ENCODE measurements around the gene TTBK2. TPM values are rescaled to one million over a fixed set of nuclear protein-coding genes. Genes with fewer than 3 reads are reported as not detected.

Gene TTBK2
- total and polyA plus RNA-seq, 8 donors, result 12.4 to 15.8 (median 13.8) TPM

DNA sequence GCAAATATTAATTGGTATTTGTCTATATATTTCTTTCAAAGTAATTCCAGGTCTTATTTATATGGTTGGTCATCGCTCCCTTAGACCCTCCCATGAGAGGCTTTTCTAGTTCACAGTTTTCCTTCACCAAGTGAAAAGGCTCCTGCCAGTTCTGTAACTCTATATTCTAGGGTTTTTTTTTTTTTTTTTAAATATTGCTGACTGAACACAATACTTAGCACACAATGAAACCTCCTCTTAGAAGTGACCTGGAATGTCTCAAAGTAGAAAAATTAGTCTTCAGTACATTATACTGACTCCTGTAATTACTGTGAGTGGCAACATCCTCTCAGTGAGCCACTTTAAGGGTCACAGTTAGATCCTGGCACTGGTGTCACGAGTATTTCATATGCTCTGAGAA is 135.0 kb downstream of the TTBK2 start:
- Histone ChIP-seq H3K4me3 (no peak overlapping the region), H3K27me3 (no peaks in the 10 kb centered on the region), H3K27ac (no peak overlapping the region), H3K4me1 (no peaks in the 10 kb centered on the region), H3K9me3 (no peaks in the 10 kb centered on the region), H3K36me3 (peaks cover 0 to 18% of the 10 kb centered on the region in 2 donors)
- ATAC-seq (no peak), DNase-seq (no peak)
- intact Hi-C loops (cut with DNase I), result no loop called here
- TF ChIP-seq, protein P1, sequence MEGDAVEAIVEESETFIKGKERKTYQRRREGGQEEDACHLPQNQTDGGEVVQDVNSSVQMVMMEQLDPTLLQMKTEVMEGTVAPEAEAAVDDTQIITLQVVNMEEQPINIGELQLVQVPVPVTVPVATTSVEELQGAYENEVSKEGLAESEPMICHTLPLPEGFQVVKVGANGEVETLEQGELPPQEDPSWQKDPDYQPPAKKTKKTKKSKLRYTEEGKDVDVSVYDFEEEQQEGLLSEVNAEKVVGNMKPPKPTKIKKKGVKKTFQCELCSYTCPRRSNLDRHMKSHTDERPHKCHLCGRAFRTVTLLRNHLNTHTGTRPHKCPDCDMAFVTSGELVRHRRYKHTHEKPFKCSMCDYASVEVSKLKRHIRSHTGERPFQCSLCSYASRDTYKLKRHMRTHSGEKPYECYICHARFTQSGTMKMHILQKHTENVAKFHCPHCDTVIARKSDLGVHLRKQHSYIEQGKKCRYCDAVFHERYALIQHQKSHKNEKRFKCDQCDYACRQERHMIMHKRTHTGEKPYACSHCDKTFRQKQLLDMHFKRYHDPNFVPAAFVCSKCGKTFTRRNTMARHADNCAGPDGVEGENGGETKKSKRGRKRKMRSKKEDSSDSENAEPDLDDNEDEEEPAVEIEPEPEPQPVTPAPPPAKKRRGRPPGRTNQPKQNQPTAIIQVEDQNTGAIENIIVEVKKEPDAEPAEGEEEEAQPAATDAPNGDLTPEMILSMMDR (IDR thresholded peaks at IDR 0.05), result no peak

DNA sequence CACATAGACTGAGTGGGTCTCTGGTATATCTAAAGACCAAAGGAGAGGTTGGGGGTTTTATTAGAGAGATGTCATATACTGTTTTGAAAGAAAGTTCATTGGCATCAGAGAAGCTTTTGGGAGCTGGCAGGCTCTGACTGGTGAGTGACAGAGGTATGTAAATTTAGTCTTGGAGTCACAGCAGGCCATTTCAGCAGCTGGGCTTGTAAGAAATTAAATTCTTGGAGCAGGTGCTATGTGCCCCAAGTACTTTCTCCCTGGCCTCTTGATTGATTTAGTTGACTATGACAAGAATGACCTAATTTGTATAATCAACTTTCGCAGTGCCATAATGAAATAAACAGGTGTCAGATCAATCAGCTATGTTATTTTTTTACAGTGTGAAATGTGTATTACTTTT is 135.9 kb downstream of the TTBK2 start:
- TF ChIP-seq, protein P1 (IDR thresholded peaks at IDR 0.05), result no peak
- ATAC-seq, result no peak

DNA sequence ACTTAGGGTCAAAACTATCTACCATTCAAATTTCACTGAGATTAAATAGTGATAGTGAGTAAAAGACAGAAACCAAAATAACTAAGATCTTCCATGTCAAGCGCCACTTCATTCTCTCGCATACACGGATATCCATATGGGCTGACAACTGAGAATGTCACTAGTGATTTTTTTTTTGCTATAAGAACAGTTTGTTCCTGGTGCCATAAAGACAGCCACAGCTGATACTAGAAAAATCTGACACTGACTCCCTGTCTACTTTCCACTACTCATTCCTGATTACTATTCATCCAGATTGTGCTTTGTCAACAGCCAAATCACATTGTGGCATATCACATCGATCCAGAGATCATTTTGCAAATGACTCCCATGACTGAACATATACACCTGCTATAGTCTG is 137.9 kb downstream of the TTBK2 start:
- H3K9me3 ChIP-seq, result no peaks in the 10 kb centered on the region
- H3K4me1 ChIP-seq, result no peaks in the 10 kb centered on the region
- peaks cover 0 to 18% of the 10 kb centered on the region in 2 donors for H3K36me3 ChIP-seq
- DNase-seq, result no peak
- no peak overlapping the region for H3K27ac ChIP-seq
- H3K4me3 ChIP-seq, result no peak overlapping the region
- no peaks in the 10 kb centered on the region for H3K27me3 ChIP-seq
- intact Hi-C loops (cut with DNase I), result no loop called here
- TF ChIP-seq, protein P1 (IDR thresholded peaks at IDR 0.05), result no peak
- no peak for ATAC-seq

More for the DNA sequence above, 135.9 kb downstream of the TTBK2 start:
- H3K27ac ChIP-seq, result no peak overlapping the region
- intact Hi-C loops (cut with DNase I), result no loop called here
- H3K4me3 ChIP-seq, result no peak overlapping the region
- no peak for DNase-seq
- H3K36me3 ChIP-seq, result peaks cover 0 to 18% of the 10 kb centered on the region in 2 donors
- no peaks in the 10 kb centered on the region for H3K4me1 ChIP-seq
- no peaks in the 10 kb centered on the region for H3K27me3 ChIP-seq
- H3K9me3 ChIP-seq, result no peaks in the 10 kb centered on the region

DNA sequence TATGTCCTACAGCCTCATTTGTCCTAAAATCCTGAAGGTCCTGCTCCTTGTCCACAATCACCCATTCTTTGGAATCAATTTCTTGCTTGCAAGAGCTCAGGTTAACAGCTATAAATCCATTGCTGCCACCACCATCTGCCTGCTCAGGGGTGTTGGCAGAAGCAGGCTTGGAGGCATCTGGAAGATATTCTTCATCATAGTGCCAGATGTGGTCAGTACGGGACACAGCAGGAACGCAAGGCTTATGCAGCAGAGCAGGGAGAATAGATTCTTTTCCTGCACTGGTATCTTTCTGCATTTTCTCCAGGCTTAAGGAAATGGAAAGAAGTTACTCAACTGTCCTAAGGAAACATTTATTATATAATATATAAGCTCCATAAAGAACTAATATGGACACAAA is 145.2 kb downstream of the TTBK2 start:
- intact Hi-C loops (cut with DNase I), result no loop called here
- Histone ChIP-seq H3K27ac (no peak overlapping the region), H3K36me3 (peaks cover 0 to 33% of the 10 kb centered on the region in 2 donors), H3K4me1 (no peaks in the 10 kb centered on the region), H3K9me3 (no peaks in the 10 kb centered on the region), H3K27me3 (no peaks in the 10 kb centered on the region), H3K4me3 (no peak overlapping the region)
- TF ChIP-seq, protein P1 (IDR thresholded peaks at IDR 0.05), result no peak
- DNase-seq (no peak), ATAC-seq (no peak)

DNA sequence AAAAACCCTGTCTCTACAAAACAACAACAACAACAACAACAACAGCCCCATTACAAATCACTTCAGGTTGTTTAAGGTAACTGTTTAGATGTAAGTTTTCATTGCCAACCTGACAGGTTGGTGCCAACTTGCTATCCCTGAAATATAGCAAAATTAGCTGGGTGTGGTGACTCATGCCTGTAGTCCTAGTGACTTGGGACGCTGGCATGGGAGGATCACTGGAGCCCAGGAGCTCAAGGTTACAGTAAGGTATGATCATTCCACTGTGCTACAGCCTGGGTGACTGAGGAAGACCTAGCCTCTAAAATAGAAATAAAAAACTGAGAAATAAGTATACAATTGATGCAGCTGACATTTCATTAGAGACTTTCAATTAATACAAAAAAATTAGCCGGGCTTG is 147.7 kb downstream of the TTBK2 start:
- Histone ChIP-seq H3K36me3 (peaks cover 0 to 33% of the 10 kb centered on the region in 2 donors), H3K27ac (no peak overlapping the region), H3K9me3 (no peaks in the 10 kb centered on the region), H3K4me3 (no peak overlapping the region), H3K27me3 (no peaks in the 10 kb centered on the region), H3K4me1 (no peaks in the 10 kb centered on the region)
- TF ChIP-seq, protein P1 (IDR thresholded peaks at IDR 0.05), result no peak
- no peak for ATAC-seq
- intact Hi-C loops (cut with DNase I), result no loop called here
- DNase-seq, result no peak

Data from left lung (tissue), 10 donors.